HepG2 (cell line): ENCODE measurements around the gene SYNE1. TPM values are rescaled to one million over a fixed set of nuclear protein-coding genes. Genes with fewer than 3 reads are reported as not detected.

Experiments
- AKNA ChIP-seq: sonication (generic); formaldehyde crosslinking; IDR thresholded peaks from 2 replicates; pipeline ENCODE4 v1.4.0; 2020; ENCODE audit warnings: missing genetic modification reagents, borderline replicate concordance
- ATF2 ChIP-seq: sonication (generic); formaldehyde crosslinking; IDR thresholded peaks from 2 replicates; pipeline ENCODE4 v1.4.0; 2020; ENCODE audit warnings: missing genetic modification reagents
- GATAD1 ChIP-seq: IDR thresholded peaks from 2 replicates; pipeline ENCODE4 v1.6.1; 2016; ENCODE audit warnings: missing genetic modification reagents, missing compliant biosample characterization
- HNRNPUL1 ChIP-seq: fragments of 200-400 bp; formaldehyde crosslinking; IDR thresholded peaks from 2 replicates; pipeline ENCODE4 v1.6.1; 2017; ENCODE audit warnings: low read depth, mild to moderate bottlenecking, low read length, moderate library complexity
- MED13 ChIP-seq: sonication (generic); formaldehyde crosslinking; IDR thresholded peaks from 2 replicates; pipeline ENCODE4 v1.5.0; 2020; ENCODE audit warnings: missing genetic modification reagents
- NR2C2 ChIP-seq: sonication (generic); formaldehyde crosslinking; IDR thresholded peaks from 2 replicates; pipeline ENCODE4 v1.4.0; 2020; ENCODE audit warnings: missing genetic modification reagents, mild to moderate bottlenecking, moderate library complexity, borderline replicate concordance
- REST ChIP-seq, 2 experiments: IDR thresholded peaks; 2 replicates each; pipeline ENCODE4 v1.6.1; 2011 to 2012; ENCODE audit warnings: low read length in 2 of 2, borderline replicate concordance in 1 of 2, low read depth in 1 of 2, mild to moderate bottlenecking in 1 of 2, moderate library complexity in 1 of 2
- TFDP1 ChIP-seq: IDR thresholded peaks from 2 replicates; pipeline ENCODE4 v1.6.1; 2016; ENCODE audit warnings: missing compliant biosample characterization, missing genetic modification reagents, borderline replicate concordance
- ZNF124 ChIP-seq: sonication (generic); formaldehyde crosslinking; IDR thresholded peaks from 2 replicates; pipeline ENCODE4 v1.4.0; 2020; ENCODE audit warnings: missing genetic modification reagents
- ZNF572 ChIP-seq: sonication (generic); formaldehyde crosslinking; IDR thresholded peaks from 2 replicates; pipeline ENCODE4 v1.5.1; 2020; ENCODE audit warnings: mild to moderate bottlenecking, missing genetic modification reagents
- ZNF687 ChIP-seq: sonication (generic); formaldehyde crosslinking; IDR thresholded peaks from 2 replicates; pipeline ENCODE4 v1.5.1; 2020; ENCODE audit warnings: mild to moderate bottlenecking, missing genetic modification reagents, moderate library complexity
- ZSCAN29 ChIP-seq: sonication (generic); formaldehyde crosslinking; conservative IDR thresholded peaks from 2 replicates; pipeline ENCODE4 v1.4.0; 2020; ENCODE audit warnings: mild to moderate bottlenecking, missing genetic modification reagents
- polyA plus RNA-seq, 8 experiments: library from polyadenylated mRNA; depleted of rRNA in 3 of 8; stranded (reverse) in 7 of 8; unstranded in 1 of 8; fragments of >200 nt; fragmentation: Illumina TruSeq in 4 of 8; extraction: Trizol in 4 of 8; gene quantifications; 2 replicates each; pipeline versions ENCODE4 v1.2.1 to v1.2.3, GENCODE V29; 2011 to 2016; ENCODE audit warnings: low read depth in 4 of 8, missing spikeins in 1 of 8, mixed read lengths in 1 of 8; ENCODE audit not compliant: insufficient read depth in 1 of 8
- total RNA-seq, 5 experiments: library from RNA; depleted of rRNA; stranded (reverse); fragments of >200 nt; fragmentation: Illumina TruSeq; extraction: Trizol; gene quantifications; 2 replicates each; pipeline ENCODE4 v1.2.3, GENCODE V29; 2016; ENCODE audit warnings: low read depth in 1 of 5

SYNE1 gene
- total and polyA plus RNA-seq, 2 of the 13 experiments (the other 11 are each of a cell fraction or from before 2014, with no cell fraction given) = 5.5 to 15.9 TPM

- TF ChIP-seq REST (IDR thresholded peaks at IDR 0.05; ENCODE audit: borderline replicate concordance in 1 of 2, low read depth in 1 of 2, low read length in 2 of 2) = peak in 1 of 2 experiments; percentile 89
- peak; percentile 86; the same call in 1 of the 2 replicates for TF ChIP-seq ZNF572
- TF ChIP-seq NR2C2 (CRISPR knock-in tag) = peak; percentile 48; the same call in 1 of the 2 replicates
- TF ChIP-seq ZSCAN29 (CRISPR knock-in tag) = peak; percentile 38; the same call in 1 of the 2 replicates
- no peak for TF ChIP-seq ZNF687
- TF ChIP-seq TFDP1 (CRISPR knock-in tag) = peak; percentile 16; the same call in 1 of the 2 replicates
- no peak for TF ChIP-seq AKNA
- TF ChIP-seq ZNF124 = no peak
- TF ChIP-seq ATF2 = 0 out of 2 replicates have a peak, but pooled peaks have one; percentile 38
- no peak for TF ChIP-seq HNRNPUL1
- TF ChIP-seq GATAD1 (CRISPR knock-in tag) = no peak
- 0 out of 2 replicates have a peak, but pooled peaks have one; percentile 30 for TF ChIP-seq MED13 (CRISPR knock-in tag)
Measured at GRCh38 chr6:152296648-152297376, 340.4 kb downstream of the SYNE1 start (continued).
